Testis (tissue), 2 donors: Measurements from ENCODE around the gene PALM2AKAP2.

Experiments
- POLR2A ChIP-seq: fragments of 450-650 bp; IDR thresholded peaks from one replicate; pipeline ENCODE4 v1.6.1; 2017; ENCODE audit warnings: antibody characterized with exemption, mild to moderate bottlenecking, moderate library complexity
- TF ChIP-seq, protein P1 (sequence below), 3 experiments: fragments of 450-650 bp in 2 of 3; fragments of 200-600 bp in 1 of 3; sonication (generic) in 1 of 3; IDR thresholded peaks; one replicate each; pipeline ENCODE4 v1.5.1; 2016 to 2019; ENCODE audit warnings: antibody characterized with exemption in 3 of 3, mild to moderate bottlenecking in 2 of 3, moderate library complexity in 1 of 3

DNA sequence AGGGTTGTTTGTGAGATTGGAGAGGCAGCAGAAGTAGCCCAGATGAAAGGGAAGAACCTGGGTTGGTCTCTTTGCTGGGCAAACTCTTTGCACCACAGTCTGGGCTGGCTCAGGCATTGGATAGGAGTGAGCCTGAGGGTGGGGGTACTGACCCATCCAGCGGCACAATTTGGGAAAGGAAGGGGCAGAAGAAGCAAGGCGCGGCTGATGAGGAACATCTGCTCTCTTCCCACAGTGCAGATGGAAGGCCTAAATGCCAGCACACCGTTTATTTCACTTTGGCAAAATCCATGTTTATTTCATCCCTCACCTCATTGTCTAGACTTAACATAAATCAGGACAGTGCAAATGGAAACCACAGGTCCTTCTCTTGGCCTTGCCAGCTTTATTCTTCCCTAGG lies 32.3 kb downstream of the PALM2AKAP2 start:
- TF ChIP-seq POLR2A: no peak
- TF ChIP-seq, protein P1, sequence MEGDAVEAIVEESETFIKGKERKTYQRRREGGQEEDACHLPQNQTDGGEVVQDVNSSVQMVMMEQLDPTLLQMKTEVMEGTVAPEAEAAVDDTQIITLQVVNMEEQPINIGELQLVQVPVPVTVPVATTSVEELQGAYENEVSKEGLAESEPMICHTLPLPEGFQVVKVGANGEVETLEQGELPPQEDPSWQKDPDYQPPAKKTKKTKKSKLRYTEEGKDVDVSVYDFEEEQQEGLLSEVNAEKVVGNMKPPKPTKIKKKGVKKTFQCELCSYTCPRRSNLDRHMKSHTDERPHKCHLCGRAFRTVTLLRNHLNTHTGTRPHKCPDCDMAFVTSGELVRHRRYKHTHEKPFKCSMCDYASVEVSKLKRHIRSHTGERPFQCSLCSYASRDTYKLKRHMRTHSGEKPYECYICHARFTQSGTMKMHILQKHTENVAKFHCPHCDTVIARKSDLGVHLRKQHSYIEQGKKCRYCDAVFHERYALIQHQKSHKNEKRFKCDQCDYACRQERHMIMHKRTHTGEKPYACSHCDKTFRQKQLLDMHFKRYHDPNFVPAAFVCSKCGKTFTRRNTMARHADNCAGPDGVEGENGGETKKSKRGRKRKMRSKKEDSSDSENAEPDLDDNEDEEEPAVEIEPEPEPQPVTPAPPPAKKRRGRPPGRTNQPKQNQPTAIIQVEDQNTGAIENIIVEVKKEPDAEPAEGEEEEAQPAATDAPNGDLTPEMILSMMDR (IDR thresholded peaks at IDR 0.05): no peak
